GM06990 (cell line): ENCODE measurements around the gene PSMC2.

Experiments
- DNase-seq: peaks from one replicate; pipeline ENCODE4 v3.0.0-alpha.2; 2011; ENCODE audit not compliant: insufficient read length; ENCODE audit errors: extremely low read depth
- H3K27me3 ChIP-seq: replicated peaks from 2 replicates; pipeline ENCODE4 v1.6.0; 2011; ENCODE audit warnings: low read length; ENCODE audit not compliant: control insufficient read depth, insufficient read depth
- H3K36me3 ChIP-seq: 2 replicates; pipeline ENCODE4 v1.5.1; 2011; ENCODE audit warnings: low read length; ENCODE audit not compliant: control insufficient read depth, insufficient read depth
- H3K4me3 ChIP-seq: replicated peaks from 2 replicates; pipeline ENCODE4 v1.5.1; 2011; ENCODE audit warnings: low read depth, mild to moderate bottlenecking, control low read depth, low read length
- CTCF ChIP-seq: IDR thresholded peaks from 2 replicates; pipeline ENCODE4 v1.5.1; 2011; ENCODE audit warnings: low read length, control low read depth, mild to moderate bottlenecking, inconsistent platforms; ENCODE audit not compliant: insufficient read depth, poor library complexity, severe bottlenecking

Gene PSMC2

DNA sequence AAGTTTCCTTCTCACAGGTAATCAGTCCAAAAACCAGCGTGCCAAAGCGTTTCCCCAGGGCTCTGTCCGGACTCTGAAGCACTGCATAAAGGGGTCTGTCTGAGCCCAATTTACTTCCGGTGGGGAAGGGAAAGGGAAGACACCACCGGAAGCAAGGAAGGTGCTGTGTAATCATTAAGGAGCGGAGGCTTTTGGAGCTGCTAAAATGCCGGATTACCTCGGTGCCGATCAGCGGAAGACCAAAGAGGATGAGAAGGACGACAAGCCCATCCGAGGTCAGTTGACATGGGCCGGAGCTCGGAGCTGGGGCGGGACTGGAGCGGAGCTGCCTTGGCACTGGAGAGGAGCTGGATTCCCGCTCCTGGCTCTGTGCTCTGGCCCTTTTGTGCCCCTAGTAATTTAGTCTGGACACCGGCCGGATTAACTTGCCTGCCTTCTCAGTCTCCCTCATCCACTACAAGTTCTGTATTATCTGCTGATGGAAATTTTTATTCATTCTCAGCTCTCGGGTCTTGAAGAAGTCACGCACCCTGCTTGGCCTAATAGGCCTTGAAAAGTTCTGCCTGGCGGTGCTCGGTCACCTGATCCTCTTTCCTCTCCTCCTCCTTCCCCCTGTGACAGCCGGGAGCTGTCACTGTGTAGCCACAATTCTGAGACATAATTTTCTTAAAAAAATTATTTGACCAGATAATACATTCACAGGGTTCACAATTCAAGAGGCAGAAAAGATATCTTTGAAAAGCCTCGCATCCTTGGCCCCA, at the start of gene PSMC2:
Gene PSMC2, plus strand, starts transcription at position 137 of the 761 bp plus-strand sequence. Its CDS starts 69 bp downstream, at position 206.
- peaks cover 2% of the 10 kb centered on the region for H3K36me3 ChIP-seq
- peak within 1 kb of the TSS; percentile 96 for H3K4me3 ChIP-seq
- DNase-seq = peak; percentile 80
- no peaks in the 10 kb centered on the region for H3K27me3 ChIP-seq
- no peak for TF ChIP-seq CTCF

DNA sequence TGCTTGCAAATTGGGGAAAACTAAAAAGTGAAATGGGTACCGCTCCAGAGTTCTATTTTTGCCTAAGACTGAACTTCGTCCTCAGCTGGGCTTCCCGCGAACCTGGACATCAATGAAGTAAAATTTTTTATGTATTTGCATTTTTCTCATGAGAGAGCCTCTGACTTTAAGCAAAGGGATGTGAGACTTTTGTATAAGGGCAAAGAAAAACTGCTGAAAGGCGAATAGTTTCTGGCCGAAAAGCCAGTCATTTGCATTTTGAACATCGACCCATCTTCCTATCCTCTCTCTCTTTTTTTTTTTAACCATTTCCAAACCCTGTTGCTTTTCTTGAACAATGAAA, 49.6 kb upstream of the PSMC2 start:
- no peak for TF ChIP-seq CTCF
- H3K4me3 ChIP-seq = peak overlapping the region; percentile 89
- no peaks in the 10 kb centered on the region for H3K27me3 ChIP-seq
- peaks cover 4% of the 10 kb centered on the region for H3K36me3 ChIP-seq
- DNase-seq = no peak

GRCh38 chr7:103299660-103300059, 47.8 kb upstream of the PSMC2 start:
- H3K4me3 ChIP-seq = no peak overlapping the region
- no peaks in the 10 kb centered on the region for H3K27me3 ChIP-seq
- H3K36me3 ChIP-seq = peaks cover 7% of the 10 kb centered on the region
- TF ChIP-seq CTCF = no peak
- no peak for DNase-seq

DNA sequence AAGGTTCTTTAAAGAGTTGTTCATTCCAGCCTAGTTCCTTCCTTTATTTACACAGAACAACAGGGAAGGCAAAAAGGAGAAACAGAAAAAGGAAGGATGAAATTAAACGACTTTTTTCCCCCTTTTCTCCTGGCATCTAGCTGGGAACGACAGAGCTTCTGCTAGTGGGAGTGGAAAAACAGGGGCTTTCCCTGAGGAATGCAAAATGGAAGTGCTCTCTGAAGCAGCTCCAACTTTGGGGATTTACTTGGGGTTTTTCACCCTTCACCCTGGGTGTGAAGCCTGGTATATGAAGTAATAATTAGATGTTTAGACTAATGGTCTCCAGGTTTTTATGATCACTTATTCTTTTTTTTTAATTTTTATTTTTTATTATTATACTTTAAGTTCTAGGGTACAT, 46.0 kb upstream of the PSMC2 start:
- H3K36me3 ChIP-seq = peaks cover 11% of the 10 kb centered on the region

DNA sequence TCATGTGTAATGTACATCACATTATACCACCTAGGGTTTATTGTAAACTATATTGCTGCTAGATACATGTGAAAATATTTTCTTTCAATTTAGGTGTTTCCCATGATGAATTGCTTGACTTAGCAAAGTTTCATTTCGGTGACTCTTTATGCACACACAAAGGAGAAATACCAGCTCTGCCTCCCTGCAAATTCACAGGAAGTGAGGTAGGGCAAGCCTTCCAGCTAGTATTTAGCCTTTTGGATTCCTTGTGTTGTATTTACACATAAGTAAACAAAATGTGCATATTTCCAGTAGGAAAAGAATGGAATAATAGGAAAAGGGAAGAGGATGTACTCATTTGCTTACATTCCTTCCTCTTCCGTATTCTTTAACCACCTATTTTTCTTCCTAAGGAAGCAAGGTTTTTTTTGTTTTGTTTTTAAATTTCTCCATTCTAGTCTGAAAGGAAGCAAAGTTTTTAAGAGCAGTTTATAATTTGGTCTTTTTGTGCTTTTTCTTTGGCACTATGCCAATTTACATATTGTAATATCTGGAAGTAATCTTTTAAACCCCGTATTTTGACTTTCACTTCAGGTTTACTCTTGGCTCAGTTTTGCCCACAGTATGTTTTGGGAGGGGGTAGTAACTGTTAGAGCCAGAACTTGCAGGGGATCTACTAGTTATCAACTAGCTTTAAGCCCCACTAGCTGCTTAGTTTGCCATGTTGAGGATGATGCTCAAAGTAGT, 39.8 kb upstream of the PSMC2 start:
- Histone ChIP-seq H3K4me3 (no peak overlapping the region), H3K36me3 (peaks cover 8% of the 10 kb centered on the region), H3K27me3 (no peaks in the 10 kb centered on the region)
- no peak for TF ChIP-seq CTCF
- DNase-seq = no peak

More for the DNA sequence above, 46.0 kb upstream of the PSMC2 start:
- TF ChIP-seq CTCF = no peak
- no peak for DNase-seq
- H3K4me3 ChIP-seq = no peak overlapping the region
- no peaks in the 10 kb centered on the region for H3K27me3 ChIP-seq

GRCh38 chr7:103314852-103315251, 32.6 kb upstream of the PSMC2 start:
- Histone ChIP-seq H3K4me3 (no peak overlapping the region), H3K27me3 (no peaks in the 10 kb centered on the region), H3K36me3 (peaks cover 13% of the 10 kb centered on the region)
- no peak for DNase-seq
- TF ChIP-seq CTCF = no peak
